HCT116 (cell line): ENCODE results near the gene DAPL1. TPM values are rescaled to one million over a fixed set of nuclear protein-coding genes. Genes with fewer than 3 reads are reported as not detected.

Experiments
- ATAC-seq: fragments of 200-7000 bp; cut with Tn5 transposase; 2 replicates; pipeline ENCODE4 v1.9.1; 2020; ENCODE audit warnings: mild to moderate bottlenecking, moderate library complexity
- BruUV-seq: library from RNA; stranded (reverse); fragments of 400-500 nt; replicated peaks from 2 replicates; lab custom pipeline; 2021; lab: Mats Ljungman, UMichigan
- CTCF ChIA-PET: fragments of 300-600 bp; sonication (Branson Sonifier 250); formaldehyde crosslinking; loops from one replicate; lab custom pipeline; 2021; ENCODE audit warnings: antibody characterized with exemption; lab: Charles Lee
- POLR2A ChIA-PET: fragments of 300-600, 350-600 bp; sonication (Branson Sonifier 250); formaldehyde crosslinking; loops from one replicate; lab custom pipeline; 2021; ENCODE audit warnings: antibody characterized with exemption; lab: Charles Lee
- RAD21 ChIA-PET, 2 experiments: fragments of 300-600 bp; sonication (Branson Sonifier 250); formaldehyde crosslinking; loops; one replicate each; lab custom pipeline; 2023; ENCODE audit warnings: low total read pairs in 2 of 2; ENCODE audit not compliant: uncharacterized antibody in 2 of 2, unreplicated experiment in 2 of 2, low non-redundant PET in 1 of 2; lab: Charles Lee
- DNase-seq: peaks from one replicate; pipeline ENCODE4 v3.0.0-alpha.2; 2010; ENCODE audit warnings: low read depth, low spot score
- H2AFZ ChIP-seq: fragments of 200-600 bp; shearing (Covaris generic), sonication (generic); 2 replicates; pipeline ENCODE4 v1.6.1; 2017; ENCODE audit warnings: low read depth, mixed run types, mixed read lengths, antibody characterized with exemption, low read length; ENCODE audit not compliant: poor library complexity, severe bottlenecking
- H3K27ac ChIP-seq: 2 replicates; pipeline ENCODE4 v1.5.1; 2012; ENCODE audit warnings: low read depth, low read length
- H3K27me3 ChIP-seq: fragments of 200-600 bp; sonication (generic); 2 replicates; pipeline ENCODE4 v1.6.1; 2016; ENCODE audit warnings: mixed run types, low read length, mixed read lengths; ENCODE audit not compliant: insufficient read depth
- H3K36me3 ChIP-seq, 2 experiments: fragments of 200-500 bp in 1 of 2; fragments of 200-600 bp in 1 of 2; sonication (Bioruptor generic) in 1 of 2; sonication (generic) in 1 of 2; 2 replicates each; pipeline versions ENCODE4 v1.5.1 to v1.6.1; 2014 to 2016; ENCODE audit warnings: low read length in 2 of 2, inconsistent platforms in 1 of 2, mixed read lengths in 1 of 2, mixed run types in 1 of 2; ENCODE audit not compliant: insufficient read depth in 2 of 2, control insufficient read depth in 1 of 2
- H3K4me1 ChIP-seq, 2 experiments: fragments of 200-600 bp in 1 of 2; sonication (generic) in 1 of 2; 2 replicates each; pipeline versions ENCODE4 v1.5.1 to v1.6.1; 2012 to 2017; ENCODE audit warnings: low read length in 2 of 2, inconsistent platforms in 1 of 2, mild to moderate bottlenecking in 1 of 2, mixed read lengths in 1 of 2, mixed run types in 1 of 2, moderate library complexity in 1 of 2; ENCODE audit not compliant: insufficient read depth in 2 of 2, control insufficient read depth in 1 of 2
- H3K4me2 ChIP-seq: fragments of 200-600 bp; sonication (generic); 2 replicates; pipeline ENCODE4 v1.6.1; 2017; ENCODE audit warnings: mixed run types, low read length, mixed read lengths
- H3K4me3 ChIP-seq, 2 experiments: fragments of 200-600 bp in 1 of 2; sonication (generic) in 1 of 2; replicated peaks in 1 of 2; 2 replicates each; pipeline ENCODE4 v1.5.1; 2011 to 2016; ENCODE audit warnings: low read length in 2 of 2, control low read depth in 1 of 2, low read depth in 1 of 2, mild to moderate bottlenecking in 1 of 2, mixed read lengths in 1 of 2, mixed run types in 1 of 2
- H3K79me2 ChIP-seq: fragments of 200-600 bp; sonication (generic); 2 replicates; pipeline ENCODE4 v1.6.1; 2017; ENCODE audit warnings: mild to moderate bottlenecking, mixed run types, low read length, moderate library complexity, mixed read lengths; ENCODE audit not compliant: insufficient read depth
- H3K9ac ChIP-seq: fragments of 200-600 bp; sonication (generic); 2 replicates; pipeline ENCODE4 v1.6.1; 2016; ENCODE audit warnings: low read length, mixed read lengths
- H3K9me2 ChIP-seq: fragments of 200-600 bp; sonication (generic), shearing (Covaris generic); 2 replicates; pipeline ENCODE4 v1.6.1; 2017; ENCODE audit warnings: mixed run types, mild to moderate bottlenecking, moderate library complexity; ENCODE audit not compliant: insufficient read depth
- H3K9me3 ChIP-seq, 2 experiments: fragments of 200-500 bp in 1 of 2; fragments of 200-600 bp in 1 of 2; sonication (Bioruptor generic) in 1 of 2; sonication (generic) in 1 of 2; 2 replicates each; pipeline ENCODE4 v1.6.1; 2014 to 2017; ENCODE audit warnings: low read length in 2 of 2, mixed read lengths in 2 of 2, inconsistent platforms in 1 of 2, low read depth in 1 of 2, mild to moderate bottlenecking in 1 of 2, mixed run types in 1 of 2, moderate library complexity in 1 of 2; ENCODE audit not compliant: control insufficient read depth in 1 of 2, insufficient read depth in 1 of 2
- H4K20me1 ChIP-seq: fragments of 200-600 bp; sonication (generic), shearing (Covaris generic); 2 replicates; pipeline ENCODE4 v1.6.1; 2017; ENCODE audit warnings: mixed run types, mild to moderate bottlenecking, moderate library complexity; ENCODE audit not compliant: insufficient read depth
- ATF3 ChIP-seq: IDR thresholded peaks from 2 replicates; pipeline ENCODE4 v1.6.1; 2012
- CBX3 ChIP-seq: IDR thresholded peaks from 2 replicates; pipeline ENCODE4 v1.6.1; 2012; ENCODE audit warnings: low read depth
- CEBPB ChIP-seq: IDR thresholded peaks from 2 replicates; pipeline ENCODE4 v1.6.1; 2012; ENCODE audit warnings: low read depth
- CTCF ChIP-seq, 3 experiments: fragments of 200-600 bp in 1 of 3; sonication (generic) in 1 of 3; IDR thresholded peaks in 2 of 3; conservative IDR thresholded peaks in 1 of 3; 2 replicates each; pipeline ENCODE4 v1.5.1; 2012 to 2017; ENCODE audit warnings: low read depth in 2 of 3, low read length in 2 of 3, antibody characterized with exemption in 1 of 3, borderline replicate concordance in 1 of 3, control low read depth in 1 of 3, mild to moderate bottlenecking in 1 of 3, mixed read lengths in 1 of 3, mixed run types in 1 of 3, moderate library complexity in 1 of 3; ENCODE audit not compliant: insufficient read depth in 1 of 3
- EGR1 ChIP-seq: IDR thresholded peaks from 2 replicates; pipeline ENCODE4 v1.6.1; 2012; ENCODE audit warnings: low read depth
- ELF1 ChIP-seq: IDR thresholded peaks from 2 replicates; pipeline ENCODE4 v1.6.1; 2012; ENCODE audit warnings: low read depth, borderline replicate concordance
- EZH2 ChIP-seq: fragments of 200-600 bp; sonication (generic); IDR thresholded peaks from 2 replicates; pipeline ENCODE4 v1.6.1; 2017; ENCODE audit warnings: antibody characterized with exemption, mixed run types
- EZH2phosphoT487 ChIP-seq: fragments of 200-600 bp; IDR thresholded peaks from 2 replicates; pipeline ENCODE4 v1.6.1; 2018; ENCODE audit warnings: antibody characterized with exemption, borderline replicate concordance
- FOSL1 ChIP-seq: IDR thresholded peaks from 2 replicates; pipeline ENCODE4 v1.6.1; 2012; ENCODE audit warnings: low read depth
- MAX ChIP-seq: IDR thresholded peaks from 2 replicates; pipeline ENCODE4 v1.6.1; 2012
- POLR2A ChIP-seq: IDR thresholded peaks from 2 replicates; pipeline ENCODE4 v1.7.0; 2011; ENCODE audit warnings: borderline replicate concordance; ENCODE audit not compliant: insufficient read depth, insufficient read length; ENCODE audit errors: extremely low read depth
- POLR2AphosphoS5 ChIP-seq: IDR thresholded peaks from 2 replicates; pipeline ENCODE4 v1.6.1; 2011; ENCODE audit warnings: mild to moderate bottlenecking, low read depth, low read length, moderate library complexity
- SIN3A ChIP-seq: IDR thresholded peaks from 2 replicates; pipeline ENCODE4 v1.6.1; 2012; ENCODE audit warnings: low read depth
- SP1 ChIP-seq: IDR thresholded peaks from 2 replicates; pipeline ENCODE4 v1.6.1; 2012; ENCODE audit warnings: low read depth
- SRF ChIP-seq: IDR thresholded peaks from 2 replicates; pipeline ENCODE4 v1.6.1; 2012; ENCODE audit warnings: low read depth
- TCF7L2 ChIP-seq: IDR thresholded peaks from 2 replicates; pipeline ENCODE4 v1.7.0; 2011; ENCODE audit warnings: borderline replicate concordance, inconsistent platforms; ENCODE audit not compliant: insufficient read depth, insufficient read length; ENCODE audit errors: extremely low read depth
- YY1 ChIP-seq: IDR thresholded peaks from 2 replicates; pipeline ENCODE4 v1.6.1; 2011; ENCODE audit warnings: low read length, low read depth, moderate library complexity, mild to moderate bottlenecking; ENCODE audit not compliant: insufficient replicate concordance; ENCODE audit errors: extremely low read depth
- ZFX ChIP-seq: fragments of 450-650 bp; IDR thresholded peaks from 2 replicates; pipeline ENCODE4 v1.6.1; 2017
- ZNF274 ChIP-seq: fragments of 200-500 bp; sonication (Bioruptor generic); IDR thresholded peaks from 2 replicates; pipeline ENCODE4 v1.6.1; 2014; ENCODE audit warnings: mild to moderate bottlenecking, low read depth, low read length, inconsistent platforms
- intact Hi-C: fragments of 100-400 bp; cut with micrococcal nuclease; formaldehyde crosslinking; loops from 2 replicates; pipeline ENCODE4 v1.10.0; 2022
- total RNA-seq: library from RNA; stranded (reverse); gene quantifications from one replicate; pipeline ENCODE4 v1.2.1, GENCODE V29; 2021; ENCODE audit not compliant: unreplicated experiment

DAPL1 gene
- total RNA-seq, 1 experiment from 2014 or later = not detected

- CTCF ChIA-PET = no interaction called here
- no peak overlapping the region for H3K27ac ChIP-seq
- H3K4me3 ChIP-seq = no peak overlapping the region
- H3K4me1 ChIP-seq = no peaks in the 10 kb centered on the region
- no peaks in the 10 kb centered on the region for H3K36me3 ChIP-seq
- H3K9me2 ChIP-seq = no peaks in the 10 kb centered on the region
- H2AFZ ChIP-seq = no peak overlapping the region
- intact Hi-C loops = no loop called here
- no TSS peak for BruUV-seq
- TF ChIP-seq CEBPB (no peak), SP1 (no peak), CBX3 (no peak), ZNF274 (no peak), POLR2AphosphoS5 (no peak), TCF7L2 (no peak), ATF3 (no peak), EZH2phosphoT487 (no peak)
- H3K4me2 ChIP-seq = no peak overlapping the region
- RAD21 ChIA-PET = no interaction called here
- no peaks in the 10 kb centered on the region for H3K79me2 ChIP-seq
- no peaks in the 10 kb centered on the region for H3K9me3 ChIP-seq
- no peak for ATAC-seq
- no peak for DNase-seq
- no peaks in the 10 kb centered on the region for H4K20me1 ChIP-seq
- no peak overlapping the region for H3K9ac ChIP-seq
- POLR2A ChIA-PET = no interaction called here
- H3K27me3 ChIP-seq = no peaks in the 10 kb centered on the region
Observed at GRCh38 chr2:158825021-158825420, 29.9 kb downstream of the DAPL1 start.

GRCh38 chr2:158826965-158827364, 31.8 kb downstream of the DAPL1 start:
- H3K9ac ChIP-seq = no peak overlapping the region
- H4K20me1 ChIP-seq = no peaks in the 10 kb centered on the region
- intact Hi-C loops = no loop called here
- DNase-seq (no peak), ATAC-seq (no peak)
- H3K27me3 ChIP-seq = no peaks in the 10 kb centered on the region
- no peak overlapping the region for H2AFZ ChIP-seq
- ChIA-PET RAD21 (no interaction called here), POLR2A (no interaction called here), CTCF (no interaction called here)
- H3K9me2 ChIP-seq = no peaks in the 10 kb centered on the region
- no peak overlapping the region for H3K4me2 ChIP-seq
- no peaks in the 10 kb centered on the region for H3K79me2 ChIP-seq
- no peaks in the 10 kb centered on the region for H3K4me1 ChIP-seq
- no peak overlapping the region for H3K4me3 ChIP-seq
- BruUV-seq = no TSS peak
- H3K27ac ChIP-seq = no peak overlapping the region
- no peaks in the 10 kb centered on the region for H3K9me3 ChIP-seq
- no peaks in the 10 kb centered on the region for H3K36me3 ChIP-seq
- TF ChIP-seq CTCF (IDR thresholded peaks at IDR 0.05 in 2 of 3, conservative IDR thresholded peaks at IDR 0.05 in 1 of 3; ENCODE audit: borderline replicate concordance in 1 of 3, insufficient read depth in 1 of 3, low read depth in 2 of 3, low read length in 2 of 3) = no peak
- TF ChIP-seq ZFX = no peak
- no peak for TF ChIP-seq YY1
- no peak for TF ChIP-seq FOSL1
- no peak for TF ChIP-seq SIN3A
- TF ChIP-seq POLR2A = no peak
- TF ChIP-seq ZNF274 = no peak
- no peak for TF ChIP-seq ELF1
- no peak for TF ChIP-seq MAX
- TF ChIP-seq SP1 = no peak
- no peak for TF ChIP-seq EZH2
- no peak for TF ChIP-seq EGR1
- TF ChIP-seq ATF3 = no peak
- TF ChIP-seq SRF = no peak
